Measurements from ENCODE around the gene MAML1.

GRCh38 chr5:179773686-179774040 lies 41.0 kb downstream of the MAML1 start:
- TF ChIP-seq CTCF (IDR thresholded peaks at IDR 0.05), result no peak
- TF ChIP-seq POLR2A (IDR thresholded peaks at IDR 0.05), result no peak

Data from right lobe of liver (tissue), 4 donors.